GM23338 (cell line): ENCODE measurements around the gene PDCD1. TPM values are rescaled to one million over a fixed set of nuclear protein-coding genes. Genes with fewer than 3 reads are reported as not detected.
"Not testable (repeated sequence)": the region's sequence is repeated elsewhere in the genome, so short reads cannot be mapped to it uniquely, and the experiment has no call there.

Experiments used
- ATAC-seq: fragments of 200-7000 bp; cut with Tn5 transposase; 3 replicates; pipeline ENCODE4 v1.9.1; 2020
- DNase-seq: peaks from one replicate; pipeline ENCODE4 v3.0.0-alpha.2; 2015; ENCODE audit warnings: low spot score
- H2AFZ ChIP-seq: fragments of 200-600 bp; sonication (generic); 2 replicates; pipeline ENCODE4 v1.8.0; 2016; ENCODE audit warnings: antibody characterized with exemption, mild to moderate bottlenecking, moderate library complexity
- H3F3A ChIP-seq: fragments of 200-600 bp; sonication (generic); replicated peaks from 2 replicates; pipeline ENCODE4 v1.8.0; 2017; ENCODE audit warnings: antibody characterized with exemption, mixed run types, low read depth
- H3K27ac ChIP-seq: fragments of 200-600 bp; sonication (generic); 2 replicates; pipeline ENCODE4 v1.6.1; 2016; ENCODE audit warnings: low read depth
- H3K27me3 ChIP-seq: fragments of 200-600 bp; sonication (generic); 2 replicates; pipeline ENCODE4 v1.8.0; 2016; ENCODE audit warnings: mild to moderate bottlenecking, mixed run types, moderate library complexity; ENCODE audit not compliant: insufficient read depth
- H3K36me3 ChIP-seq: fragments of 200-600 bp; sonication (generic); 2 replicates; pipeline ENCODE4 v1.8.0; 2016; ENCODE audit warnings: mild to moderate bottlenecking; ENCODE audit not compliant: insufficient read depth
- H3K4me1 ChIP-seq: fragments of 200-600 bp; sonication (generic); 2 replicates; pipeline ENCODE4 v1.8.0; 2016; ENCODE audit warnings: mild to moderate bottlenecking, moderate library complexity; ENCODE audit not compliant: insufficient read depth
- H3K4me2 ChIP-seq: fragments of 200-600 bp; sonication (generic); 2 replicates; pipeline ENCODE4 v1.7.1; 2017; ENCODE audit warnings: mixed run types
- H3K4me3 ChIP-seq: fragments of 200-600 bp; sonication (generic); 2 replicates; pipeline ENCODE4 v1.6.1; 2016; ENCODE audit warnings: mixed run types
- H3K79me2 ChIP-seq: fragments of 200-600 bp; sonication (generic); replicated peaks from 2 replicates; pipeline ENCODE4 v1.8.0; 2017; ENCODE audit warnings: mild to moderate bottlenecking; ENCODE audit not compliant: insufficient read depth
- H3K9me2 ChIP-seq: fragments of 200-600 bp; sonication (generic); 2 replicates; pipeline ENCODE4 v1.8.0; 2017; ENCODE audit not compliant: insufficient read depth
- H4K20me1 ChIP-seq: fragments of 200-600 bp; sonication (generic); replicated peaks from 2 replicates; pipeline ENCODE4 v1.8.0; 2017; ENCODE audit warnings: mild to moderate bottlenecking; ENCODE audit not compliant: insufficient read depth
- H3K27ac Mint-ChIP-seq: 2 replicates; pipeline ENCODE4 v1.8.0; 2020; ENCODE audit warnings: inconsistent platforms, mild to moderate bottlenecking, moderate library complexity, mixed read lengths
- H3K27me3 Mint-ChIP-seq: 3 replicates; pipeline ENCODE4 v1.8.0; 2022; ENCODE audit warnings: low read depth, mild to moderate bottlenecking, moderate library complexity, mixed read lengths, inconsistent platforms; ENCODE audit not compliant: insufficient read depth, poor library complexity
- H3K36me3 Mint-ChIP-seq: 3 replicates; pipeline ENCODE4 v1.8.0; 2021; ENCODE audit warnings: low read depth, mild to moderate bottlenecking, inconsistent platforms, moderate library complexity, mixed read lengths
- H3K4me1 Mint-ChIP-seq: 3 replicates; pipeline ENCODE4 v1.8.0; 2020; ENCODE audit warnings: mild to moderate bottlenecking, inconsistent platforms, mixed read lengths
- H3K4me3 Mint-ChIP-seq: 3 replicates; pipeline ENCODE4 v1.8.0; 2021; ENCODE audit warnings: moderate library complexity, mild to moderate bottlenecking, inconsistent platforms, mixed read lengths
- H3K9me3 Mint-ChIP-seq: 3 replicates; pipeline ENCODE4 v1.8.0; 2020; ENCODE audit warnings: moderate library complexity, mild to moderate bottlenecking, inconsistent platforms, mixed read lengths
- EZH2 ChIP-seq: fragments of 200-600 bp; sonication (generic); IDR thresholded peaks from one replicate; pipeline ENCODE4 v1.8.0; 2017; ENCODE audit warnings: antibody characterized with exemption, mild to moderate bottlenecking, low read depth; ENCODE audit not compliant: unreplicated experiment
- EZH2phosphoT487 ChIP-seq: fragments of 200-600 bp; sonication (generic); IDR thresholded peaks from one replicate; pipeline ENCODE4 v1.8.1; 2018; ENCODE audit warnings: antibody characterized with exemption; ENCODE audit not compliant: unreplicated experiment
- NANOG ChIP-seq: IDR thresholded peaks from 2 replicates; pipeline ENCODE4 v1.6.1; 2016; ENCODE audit warnings: antibody characterized with exemption, borderline replicate concordance
- POLR2AphosphoS5 ChIP-seq: IDR thresholded peaks from 2 replicates; pipeline ENCODE4 v1.6.1; 2016; ENCODE audit warnings: antibody characterized with exemption, low read depth
- STAT1 ChIP-seq: IDR thresholded peaks from one replicate; pipeline ENCODE4 v1.6.1; 2016; ENCODE audit warnings: antibody characterized with exemption; ENCODE audit not compliant: unreplicated experiment
- ZNF331 ChIP-seq: fragments of 250-450 bp; sonication (Bioruptor Pico); IDR thresholded peaks from 2 replicates; pipeline ENCODE4 v1.5.0; 2020; ENCODE audit warnings: low read depth, mild to moderate bottlenecking, moderate library complexity
- long read RNA-seq: library from polyadenylated mRNA; unstranded; transcript quantifications from one replicate; pipeline ENCODE4 v2.0.0, GENCODE V29; 2020; ENCODE audit not compliant: unreplicated experiment
- polyA plus RNA-seq: library from polyadenylated mRNA; unstranded; fragments of >200 nt; fragmentation: Nextera tagmentation; extraction: Ambion mirVana; gene quantifications from 2 replicates; pipeline ENCODE4 v1.2.1, GENCODE V29; 2016
- total RNA-seq: library from RNA; depleted of rRNA; stranded (reverse); fragments of >200 nt; shearing (Covaris generic); gene quantifications from 2 replicates; pipeline ENCODE4 v1.2.3, GENCODE V29; 2014; rRNA removed
- TF ChIP-seq, protein P1 (sequence below): IDR thresholded peaks from one replicate; pipeline ENCODE4 v1.6.1; 2018; ENCODE audit warnings: antibody characterized with exemption; ENCODE audit not compliant: unreplicated experiment
- TF ChIP-seq, protein P2 (sequence below): fragments of 250-450 bp; sonication (Bioruptor Pico); IDR thresholded peaks from 2 replicates; pipeline ENCODE4 v1.5.0; 2020; ENCODE audit warnings: mild to moderate bottlenecking, moderate library complexity

PDCD1 gene
- total RNA-seq = 0.38 and 1.8 TPM in 2 replicates
- polyA plus RNA-seq = 0.23 and 0.34 TPM in 2 replicates
- long read RNA-seq = 0 reads

DNA sequence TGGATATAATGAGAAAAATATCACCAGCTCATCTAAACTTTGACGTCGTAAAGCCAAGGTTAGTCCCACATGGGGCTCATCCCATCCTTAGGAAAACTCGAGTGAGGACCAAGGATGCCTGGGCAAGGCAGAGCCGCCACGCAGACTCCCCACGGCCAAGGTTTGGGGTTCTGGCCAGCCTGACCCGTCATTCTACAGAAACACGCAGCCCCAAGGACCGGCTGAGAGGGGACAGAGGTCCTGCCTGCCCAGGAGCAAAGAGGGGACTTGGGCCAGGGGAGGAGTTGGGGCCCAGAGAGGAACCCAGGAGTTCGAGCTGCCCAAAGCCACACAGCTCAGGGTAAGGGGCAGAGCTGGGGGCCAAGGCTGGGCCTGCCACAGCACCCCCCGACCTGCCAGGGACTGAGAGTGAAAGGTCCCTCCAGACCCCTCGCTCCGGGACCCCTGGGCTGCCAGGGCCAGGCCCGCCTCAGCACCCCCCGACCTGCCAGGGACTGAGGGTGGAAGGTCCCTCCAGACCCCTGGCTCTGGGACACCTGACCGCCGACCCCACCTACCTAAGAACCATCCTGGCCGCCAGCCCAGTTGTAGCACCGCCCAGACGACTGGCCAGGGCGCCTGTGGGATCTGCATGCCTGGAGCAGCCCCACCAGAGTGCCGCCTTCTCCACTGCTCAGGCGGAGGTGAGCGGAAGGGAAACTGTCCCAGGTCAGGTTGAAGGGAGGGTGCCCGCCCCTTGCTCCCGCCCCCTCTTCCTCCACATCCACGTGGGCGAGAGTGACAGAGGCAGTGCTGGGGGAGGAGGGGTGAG, at the start of gene PDCD1:
Gene PDCD1 (minus strand): TSS at position 689 of the 811 bp plus-strand sequence. CDS start 56 bp downstream, at position 633.
- ATAC-seq (peak; percentile 79), DNase-seq (peak; percentile 66)
- H3K27me3 ChIP-seq = no peaks in the 10 kb centered on the region
- H3K27me3 Mint-ChIP-seq = peaks cover 10% of the 10 kb centered on the region
- H3K27ac Mint-ChIP-seq = no peak within 1 kb of the TSS
- no peak within 1 kb of the TSS for H3K4me3 Mint-ChIP-seq
- no peaks in the 10 kb centered on the region; the same call in 2 of the 3 replicates for H3K36me3 Mint-ChIP-seq
- peaks cover 7% of the 10 kb centered on the region; the same call in 1 of the 2 replicates for H3K4me1 ChIP-seq
- H3K4me3 ChIP-seq = no peak within 1 kb of the TSS
- H3K36me3 ChIP-seq = no peaks in the 10 kb centered on the region
- H3K79me2 ChIP-seq = no peaks in the 10 kb centered on the region
- H2AFZ ChIP-seq = 0 out of 2 replicates have a peak within 1 kb of the TSS, but pooled peaks have one; percentile 14
- 0 out of 2 replicates have a peak, but pooled peaks cover 4% of the 10 kb centered on the region for H3F3A ChIP-seq
- H3K27ac ChIP-seq = no peak within 1 kb of the TSS
- no peaks in the 10 kb centered on the region for H3K9me2 ChIP-seq
- no peaks in the 10 kb centered on the region; the same call in 2 of the 3 replicates for H3K9me3 Mint-ChIP-seq
- H3K4me2 ChIP-seq = no peak within 1 kb of the TSS
- no peak for TF ChIP-seq EZH2phosphoT487
- TF ChIP-seq NANOG = no peak
- TF ChIP-seq, protein P1, sequence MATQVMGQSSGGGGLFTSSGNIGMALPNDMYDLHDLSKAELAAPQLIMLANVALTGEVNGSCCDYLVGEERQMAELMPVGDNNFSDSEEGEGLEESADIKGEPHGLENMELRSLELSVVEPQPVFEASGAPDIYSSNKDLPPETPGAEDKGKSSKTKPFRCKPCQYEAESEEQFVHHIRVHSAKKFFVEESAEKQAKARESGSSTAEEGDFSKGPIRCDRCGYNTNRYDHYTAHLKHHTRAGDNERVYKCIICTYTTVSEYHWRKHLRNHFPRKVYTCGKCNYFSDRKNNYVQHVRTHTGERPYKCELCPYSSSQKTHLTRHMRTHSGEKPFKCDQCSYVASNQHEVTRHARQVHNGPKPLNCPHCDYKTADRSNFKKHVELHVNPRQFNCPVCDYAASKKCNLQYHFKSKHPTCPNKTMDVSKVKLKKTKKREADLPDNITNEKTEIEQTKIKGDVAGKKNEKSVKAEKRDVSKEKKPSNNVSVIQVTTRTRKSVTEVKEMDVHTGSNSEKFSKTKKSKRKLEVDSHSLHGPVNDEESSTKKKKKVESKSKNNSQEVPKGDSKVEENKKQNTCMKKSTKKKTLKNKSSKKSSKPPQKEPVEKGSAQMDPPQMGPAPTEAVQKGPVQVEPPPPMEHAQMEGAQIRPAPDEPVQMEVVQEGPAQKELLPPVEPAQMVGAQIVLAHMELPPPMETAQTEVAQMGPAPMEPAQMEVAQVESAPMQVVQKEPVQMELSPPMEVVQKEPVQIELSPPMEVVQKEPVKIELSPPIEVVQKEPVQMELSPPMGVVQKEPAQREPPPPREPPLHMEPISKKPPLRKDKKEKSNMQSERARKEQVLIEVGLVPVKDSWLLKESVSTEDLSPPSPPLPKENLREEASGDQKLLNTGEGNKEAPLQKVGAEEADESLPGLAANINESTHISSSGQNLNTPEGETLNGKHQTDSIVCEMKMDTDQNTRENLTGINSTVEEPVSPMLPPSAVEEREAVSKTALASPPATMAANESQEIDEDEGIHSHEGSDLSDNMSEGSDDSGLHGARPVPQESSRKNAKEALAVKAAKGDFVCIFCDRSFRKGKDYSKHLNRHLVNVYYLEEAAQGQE = no peak
- TF ChIP-seq, protein P2, sequence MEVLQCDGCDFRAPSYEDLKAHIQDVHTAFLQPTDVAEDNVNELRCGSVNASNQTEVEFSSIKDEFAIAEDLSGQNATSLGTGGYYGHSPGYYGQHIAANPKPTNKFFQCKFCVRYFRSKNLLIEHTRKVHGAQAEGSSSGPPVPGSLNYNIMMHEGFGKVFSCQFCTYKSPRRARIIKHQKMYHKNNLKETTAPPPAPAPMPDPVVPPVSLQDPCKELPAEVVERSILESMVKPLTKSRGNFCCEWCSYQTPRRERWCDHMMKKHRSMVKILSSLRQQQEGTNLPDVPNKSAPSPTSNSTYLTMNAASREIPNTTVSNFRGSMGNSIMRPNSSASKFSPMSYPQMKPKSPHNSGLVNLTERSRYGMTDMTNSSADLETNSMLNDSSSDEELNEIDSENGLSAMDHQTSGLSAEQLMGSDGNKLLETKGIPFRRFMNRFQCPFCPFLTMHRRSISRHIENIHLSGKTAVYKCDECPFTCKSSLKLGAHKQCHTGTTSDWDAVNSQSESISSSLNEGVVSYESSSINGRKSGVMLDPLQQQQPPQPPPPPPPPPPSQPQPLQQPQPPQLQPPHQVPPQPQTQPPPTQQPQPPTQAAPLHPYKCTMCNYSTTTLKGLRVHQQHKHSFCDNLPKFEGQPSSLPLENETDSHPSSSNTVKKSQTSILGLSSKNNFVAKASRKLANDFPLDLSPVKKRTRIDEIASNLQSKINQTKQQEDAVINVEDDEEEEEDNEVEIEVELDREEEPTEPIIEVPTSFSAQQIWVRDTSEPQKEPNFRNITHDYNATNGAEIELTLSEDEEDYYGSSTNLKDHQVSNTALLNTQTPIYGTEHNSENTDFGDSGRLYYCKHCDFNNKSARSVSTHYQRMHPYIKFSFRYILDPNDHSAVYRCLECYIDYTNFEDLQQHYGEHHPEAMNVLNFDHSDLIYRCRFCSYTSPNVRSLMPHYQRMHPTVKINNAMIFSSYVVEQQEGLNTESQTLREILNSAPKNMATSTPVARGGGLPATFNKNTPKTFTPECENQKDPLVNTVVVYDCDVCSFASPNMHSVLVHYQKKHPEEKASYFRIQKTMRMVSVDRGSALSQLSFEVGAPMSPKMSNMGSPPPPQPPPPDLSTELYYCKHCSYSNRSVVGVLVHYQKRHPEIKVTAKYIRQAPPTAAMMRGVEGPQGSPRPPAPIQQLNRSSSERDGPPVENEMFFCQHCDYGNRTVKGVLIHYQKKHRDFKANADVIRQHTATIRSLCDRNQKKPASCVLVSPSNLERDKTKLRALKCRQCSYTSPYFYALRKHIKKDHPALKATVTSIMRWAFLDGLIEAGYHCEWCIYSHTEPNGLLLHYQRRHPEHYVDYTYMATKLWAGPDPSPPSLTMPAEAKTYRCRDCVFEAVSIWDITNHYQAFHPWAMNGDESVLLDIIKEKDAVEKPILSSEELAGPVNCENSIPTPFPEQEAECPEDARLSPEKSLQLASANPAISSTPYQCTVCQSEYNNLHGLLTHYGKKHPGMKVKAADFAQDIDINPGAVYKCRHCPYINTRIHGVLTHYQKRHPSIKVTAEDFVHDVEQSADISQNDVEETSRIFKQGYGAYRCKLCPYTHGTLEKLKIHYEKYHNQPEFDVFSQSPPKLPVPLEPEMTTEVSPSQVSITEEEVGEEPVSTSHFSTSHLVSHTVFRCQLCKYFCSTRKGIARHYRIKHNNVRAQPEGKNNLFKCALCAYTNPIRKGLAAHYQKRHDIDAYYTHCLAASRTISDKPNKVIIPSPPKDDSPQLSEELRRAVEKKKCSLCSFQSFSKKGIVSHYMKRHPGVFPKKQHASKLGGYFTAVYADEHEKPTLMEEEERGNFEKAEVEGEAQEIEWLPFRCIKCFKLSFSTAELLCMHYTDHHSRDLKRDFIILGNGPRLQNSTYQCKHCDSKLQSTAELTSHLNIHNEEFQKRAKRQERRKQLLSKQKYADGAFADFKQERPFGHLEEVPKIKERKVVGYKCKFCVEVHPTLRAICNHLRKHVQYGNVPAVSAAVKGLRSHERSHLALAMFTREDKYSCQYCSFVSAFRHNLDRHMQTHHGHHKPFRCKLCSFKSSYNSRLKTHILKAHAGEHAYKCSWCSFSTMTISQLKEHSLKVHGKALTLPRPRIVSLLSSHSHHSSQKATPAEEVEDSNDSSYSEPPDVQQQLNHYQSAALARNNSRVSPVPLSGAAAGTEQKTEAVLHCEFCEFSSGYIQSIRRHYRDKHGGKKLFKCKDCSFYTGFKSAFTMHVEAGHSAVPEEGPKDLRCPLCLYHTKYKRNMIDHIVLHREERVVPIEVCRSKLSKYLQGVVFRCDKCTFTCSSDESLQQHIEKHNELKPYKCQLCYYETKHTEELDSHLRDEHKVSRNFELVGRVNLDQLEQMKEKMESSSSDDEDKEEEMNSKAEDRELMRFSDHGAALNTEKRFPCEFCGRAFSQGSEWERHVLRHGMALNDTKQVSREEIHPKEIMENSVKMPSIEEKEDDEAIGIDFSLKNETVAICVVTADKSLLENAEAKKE (CRISPR knock-in tag) = no peak
- TF ChIP-seq EZH2 = no peak
- no peak for TF ChIP-seq STAT1
- no peak for TF ChIP-seq ZNF331
- TF ChIP-seq POLR2AphosphoS5 = no peak
- H4K20me1 ChIP-seq = no peaks in the 10 kb centered on the region
- H3K4me1 Mint-ChIP-seq = peaks cover 9% of the 10 kb centered on the region

DNA sequence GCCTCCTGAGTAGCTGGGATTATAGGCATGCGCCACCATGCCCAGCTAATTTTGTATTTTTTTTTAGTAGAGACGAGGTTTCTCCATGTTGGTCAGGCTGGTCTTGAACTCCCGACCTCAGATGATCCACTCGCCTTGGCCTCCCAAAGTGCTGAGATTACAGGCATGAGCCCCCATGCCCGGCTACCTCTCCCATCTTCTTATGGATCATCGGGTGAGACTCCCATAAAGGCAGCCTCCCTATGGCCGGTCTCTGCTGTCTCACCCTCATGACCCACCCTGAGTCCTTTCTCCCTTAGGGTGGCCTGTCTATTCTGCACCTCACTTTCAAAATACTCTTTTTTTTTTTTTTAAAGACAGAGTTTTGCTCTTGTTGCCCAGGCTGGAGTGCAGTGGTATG, 49.1 kb upstream of the PDCD1 start:
- not testable (repeated sequence) for H3K4me3 Mint-ChIP-seq

More for the DNA sequence above, 49.1 kb upstream of the PDCD1 start:
- H3K36me3 Mint-ChIP-seq, H3K9me3 Mint-ChIP-seq, H3K79me2 ChIP-seq, H3K27ac ChIP-seq, H4K20me1 ChIP-seq, H3K27me3 Mint-ChIP-seq, H3K36me3 ChIP-seq, DNase-seq, H2AFZ ChIP-seq, H3K27me3 ChIP-seq, H3K9me2 ChIP-seq, ATAC-seq, H3K4me3 ChIP-seq, H3K27ac Mint-ChIP-seq, H3K4me2 ChIP-seq, H3F3A ChIP-seq: not testable (repeated sequence)
- peaks cover 20% of the 10 kb centered on the region for H3K4me1 Mint-ChIP-seq
- H3K4me1 ChIP-seq = peaks cover 18% of the 10 kb centered on the region
